NCI-H146 treated with DMSO at 0.1 percent for 48 hours (cell line): ENCODE measurements around the gene NADK2.
"Not testable (repeated sequence)": the region's sequence is repeated elsewhere in the genome, so short reads cannot be mapped to it uniquely, and the experiment has no call there.

Source experiments
- DNase-seq: peaks from one replicate; lab custom pipeline; 2025; ENCODE audit not compliant: unreplicated experiment; lab: John Stamatoyannopoulos, UW

Gene NADK2

DNA sequence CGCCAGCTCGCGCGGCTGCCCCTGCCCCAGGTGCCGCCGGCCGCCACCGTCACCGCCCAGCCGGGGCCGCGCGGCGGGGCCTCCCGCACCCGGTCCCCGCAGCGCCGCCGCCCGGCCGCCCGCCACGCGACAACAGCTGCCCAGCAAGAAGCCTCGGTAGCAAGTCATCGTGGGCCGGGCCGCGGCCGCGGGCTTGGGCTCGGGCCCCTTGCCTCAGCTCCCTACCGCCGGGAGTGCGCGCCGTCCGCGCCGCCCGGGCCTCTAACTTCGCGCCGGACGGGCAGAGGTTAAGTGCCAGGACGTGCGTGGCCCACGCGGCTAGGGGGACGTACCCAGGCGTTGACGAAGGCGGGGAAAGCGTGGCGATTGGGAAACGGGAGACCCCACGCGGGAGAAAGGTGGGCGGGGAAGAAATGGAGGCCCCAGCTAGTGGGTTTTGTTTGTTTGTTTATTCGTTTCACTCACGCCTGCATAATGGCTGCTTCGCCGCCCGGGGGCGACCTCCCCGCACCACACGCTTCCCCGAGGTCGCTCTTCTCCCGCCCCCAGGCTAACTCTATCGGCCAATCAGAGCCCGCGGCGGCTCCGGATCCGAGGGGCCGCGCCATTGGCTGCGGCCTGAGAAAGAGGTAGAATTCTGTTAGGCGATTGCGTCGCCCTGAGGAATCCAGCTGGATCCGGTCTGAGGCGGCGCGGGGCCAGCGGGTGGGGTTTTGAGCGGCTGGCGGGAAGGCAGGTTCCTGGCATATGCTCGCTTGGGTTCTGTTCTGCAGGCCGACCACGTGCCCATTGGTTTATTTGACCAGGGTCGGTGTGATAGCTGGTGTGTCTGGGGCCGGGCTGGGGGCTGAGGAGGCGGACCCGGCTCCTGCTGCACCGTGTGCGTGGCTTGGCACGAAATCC lies at the start of gene NADK2:
Gene NADK2, minus strand, starts transcription at position 295 of the 903 bp plus-strand sequence. Its CDS starts 127 bp downstream, at position 168.
- peak; percentile 87 for DNase-seq

GRCh38 chr5:36285837-36286615 lies 44.3 kb upstream of the NADK2 start:
- no peak for DNase-seq

DNA sequence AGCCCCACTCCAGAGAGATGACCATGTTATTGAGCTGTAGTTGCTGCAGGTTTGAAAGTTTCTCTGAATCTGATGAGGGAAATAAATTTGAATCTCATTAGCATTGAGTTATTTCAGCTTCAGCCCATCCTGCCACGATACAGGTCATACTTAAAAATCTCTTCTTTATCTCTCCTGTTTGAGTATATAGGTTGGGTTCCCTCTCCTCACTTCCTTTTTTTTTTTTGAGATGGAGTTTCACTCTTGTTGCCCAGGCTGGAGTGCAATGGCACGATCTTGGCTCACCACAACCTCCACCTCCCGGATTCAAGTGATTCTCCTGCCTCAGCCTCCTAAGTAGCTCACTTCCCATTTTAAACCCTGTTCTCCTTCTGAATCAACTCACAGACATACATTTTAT lies 42.0 kb upstream of the NADK2 start:
- not testable (repeated sequence) for DNase-seq

GRCh38 chr5:36281626-36282025 lies 39.9 kb upstream of the NADK2 start:
- DNase-seq = no peak

DNA sequence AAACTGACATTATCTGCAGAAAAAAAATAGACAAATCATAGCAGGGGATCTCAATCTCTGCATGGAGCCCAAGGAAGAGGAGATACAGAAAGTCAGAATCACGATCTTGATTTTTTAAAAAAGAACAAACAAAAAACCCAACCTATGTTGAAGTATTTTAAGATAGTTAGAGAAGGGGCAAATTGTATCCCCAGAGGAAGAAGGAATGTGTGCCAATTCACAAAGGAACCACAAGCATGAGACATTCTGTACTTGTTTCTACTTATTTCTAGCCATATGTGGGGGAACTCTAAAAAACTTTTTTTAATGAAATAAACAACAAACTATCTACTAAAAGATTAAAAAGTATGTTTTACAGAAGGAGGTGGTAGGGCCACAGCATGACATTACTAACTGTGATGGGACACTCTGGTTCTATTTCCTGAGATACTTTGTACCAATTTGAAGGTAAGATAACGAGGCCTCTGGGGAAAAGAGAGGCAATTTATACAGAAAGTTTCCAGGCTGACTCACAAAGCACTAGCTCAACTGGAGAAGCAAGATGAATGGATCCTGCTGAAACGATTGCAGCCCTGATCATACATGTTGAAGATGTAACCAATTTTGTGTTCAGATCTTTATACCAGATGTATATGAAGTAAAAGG lies 37.5 kb upstream of the NADK2 start:
- no peak for DNase-seq

- DNase-seq = no peak
Measured at GRCh38 chr5:36277521-36278176, 35.9 kb upstream of the NADK2 start.

- no peak for DNase-seq
Measured at GRCh38 chr5:36276864-36277263, 35.1 kb upstream of the NADK2 start.

DNA sequence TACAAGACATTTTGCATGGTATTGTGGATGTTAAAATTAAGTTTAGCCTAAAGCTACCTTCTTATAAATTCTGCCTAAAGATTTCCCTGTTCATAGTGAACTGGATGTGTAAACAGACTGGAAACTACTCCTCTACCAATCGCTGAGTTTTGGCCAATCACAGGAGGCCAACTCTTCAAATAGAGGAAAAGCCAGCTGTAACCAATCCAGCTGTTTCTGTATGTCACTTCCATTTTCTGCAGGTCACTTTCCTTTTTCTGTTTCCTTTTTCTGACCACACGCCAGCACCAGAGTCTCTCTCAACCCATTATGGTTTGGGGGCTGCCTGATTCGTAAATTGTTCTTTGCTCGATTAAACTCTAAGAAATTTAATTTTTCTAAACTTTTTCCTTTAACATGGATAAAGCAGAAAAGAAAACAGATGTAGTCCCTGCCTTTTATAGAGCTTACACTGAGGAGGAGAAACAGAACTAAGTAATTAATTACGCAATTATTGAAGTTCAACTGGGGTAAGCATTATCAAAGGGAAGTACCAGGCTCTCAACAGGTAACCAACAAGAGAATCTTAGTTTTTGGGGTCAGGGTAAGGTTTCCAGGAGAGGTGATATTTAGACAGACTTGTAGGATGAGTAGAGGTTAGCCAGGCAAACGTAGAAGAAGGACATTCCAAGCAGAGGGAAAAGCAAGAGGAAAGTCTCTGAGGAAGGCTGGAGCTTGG lies 32.2 kb upstream of the NADK2 start:
- no peak for DNase-seq

DNA sequence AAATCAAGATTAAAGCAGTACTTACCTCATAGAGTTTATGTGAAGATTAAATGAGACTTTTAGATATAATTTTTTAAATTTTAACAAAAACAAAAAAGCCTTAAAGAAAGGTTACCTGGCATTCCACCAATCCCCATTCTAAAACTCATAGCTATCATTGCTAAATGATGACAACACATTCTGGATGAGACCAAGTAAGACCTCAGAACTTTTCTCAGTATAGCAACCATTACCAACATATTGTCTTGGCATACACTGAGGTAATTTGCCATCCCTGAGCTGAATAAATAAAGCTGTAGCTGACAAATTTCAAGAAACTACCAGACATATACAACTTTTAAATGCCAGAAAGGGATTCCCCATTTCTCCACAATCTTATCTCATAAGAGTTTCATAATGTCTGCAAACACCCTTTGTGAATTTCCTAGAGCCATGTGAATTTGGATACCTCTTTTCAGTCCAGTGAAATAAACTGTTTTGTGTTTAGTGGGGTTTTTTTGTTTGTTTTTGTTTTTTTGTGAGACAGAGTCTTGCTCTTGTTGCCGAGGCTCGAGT lies 30.5 kb upstream of the NADK2 start:
- no peak for DNase-seq

DNA sequence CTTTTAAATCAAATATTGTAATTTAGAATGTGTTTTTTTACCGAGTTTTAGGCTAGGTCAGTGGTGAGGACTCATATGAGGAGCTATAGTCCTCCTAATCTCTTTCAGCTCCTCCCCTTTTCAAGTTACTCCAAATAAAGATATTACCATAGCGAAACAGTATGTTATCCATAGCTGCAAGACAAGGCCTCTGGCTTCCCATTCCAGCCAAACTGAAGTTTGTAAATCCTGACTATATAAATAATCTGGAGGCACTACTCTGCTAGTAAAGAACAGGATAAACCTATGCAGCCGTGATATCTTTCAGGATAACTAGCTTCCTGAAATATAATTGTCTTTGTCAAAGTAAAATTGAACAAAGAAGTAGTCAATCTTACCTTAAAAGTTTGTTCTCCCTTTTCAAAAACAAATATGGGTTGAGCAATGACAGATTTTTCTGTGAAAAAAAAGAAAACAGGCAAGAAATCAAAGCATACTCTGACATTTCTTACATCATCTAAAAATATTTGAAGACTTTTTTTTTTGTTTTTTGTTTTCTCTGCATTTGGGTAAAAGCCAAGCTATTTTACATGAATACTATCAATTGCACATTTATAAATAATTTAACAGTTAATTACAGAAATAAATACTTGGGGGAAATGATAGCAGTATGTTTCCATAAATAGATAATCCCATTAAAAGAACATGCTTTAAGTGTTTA lies 29.3 kb upstream of the NADK2 start:
- no peak for DNase-seq

GRCh38 chr5:36270175-36270574 lies 28.4 kb upstream of the NADK2 start:
- DNase-seq = no peak

GRCh38 chr5:36269478-36269877 lies 27.8 kb upstream of the NADK2 start:
- no peak for DNase-seq

- DNase-seq = no peak
Measured at GRCh38 chr5:36267905-36268304, 26.2 kb upstream of the NADK2 start.

DNA sequence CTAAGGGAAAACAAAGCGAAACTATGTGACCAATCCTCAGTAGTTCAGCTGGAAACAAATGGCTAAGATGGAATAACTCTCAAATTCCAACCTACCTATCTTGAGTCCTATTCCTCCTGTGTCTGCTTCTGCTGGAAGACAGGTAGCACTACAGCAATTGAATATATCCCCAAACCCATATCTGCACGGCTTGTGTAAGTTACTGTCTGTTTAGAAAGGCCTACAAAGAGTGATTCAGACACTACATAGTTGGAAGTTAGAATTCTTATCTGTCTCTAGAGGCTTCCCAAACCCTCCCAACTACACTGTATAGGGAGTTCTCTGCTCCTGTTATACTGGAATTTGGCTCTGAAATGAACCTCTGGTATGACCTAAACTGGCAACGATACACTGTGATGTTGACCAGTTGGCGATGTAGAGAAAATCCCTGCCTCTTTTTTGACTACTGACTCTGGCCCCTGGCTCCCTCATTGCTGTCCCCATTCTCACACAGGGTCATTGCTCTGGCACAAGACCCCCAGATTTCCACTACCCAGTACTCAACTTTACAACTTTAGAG lies 22.6 kb upstream of the NADK2 start:
- no peak for DNase-seq

DNA sequence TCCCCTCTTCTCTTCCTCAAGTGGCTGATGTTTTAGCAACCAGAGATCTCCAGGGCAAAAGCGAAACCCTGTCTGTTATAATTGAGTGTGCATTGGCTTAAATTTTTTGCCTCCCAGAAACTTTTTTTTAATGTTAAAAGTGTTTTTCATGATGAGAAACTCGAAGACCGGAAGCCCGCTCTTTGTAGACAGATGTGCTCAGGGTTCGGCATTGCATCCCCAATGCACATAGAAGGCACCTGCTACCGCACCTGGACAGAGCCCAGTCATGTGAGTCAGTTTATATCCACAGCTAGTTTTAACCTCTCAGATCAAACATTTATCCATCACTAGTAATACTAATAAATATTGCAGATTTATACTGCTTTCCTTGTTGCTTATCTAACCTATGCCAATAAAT lies 19.5 kb upstream of the NADK2 start:
- DNase-seq = no peak

DNA sequence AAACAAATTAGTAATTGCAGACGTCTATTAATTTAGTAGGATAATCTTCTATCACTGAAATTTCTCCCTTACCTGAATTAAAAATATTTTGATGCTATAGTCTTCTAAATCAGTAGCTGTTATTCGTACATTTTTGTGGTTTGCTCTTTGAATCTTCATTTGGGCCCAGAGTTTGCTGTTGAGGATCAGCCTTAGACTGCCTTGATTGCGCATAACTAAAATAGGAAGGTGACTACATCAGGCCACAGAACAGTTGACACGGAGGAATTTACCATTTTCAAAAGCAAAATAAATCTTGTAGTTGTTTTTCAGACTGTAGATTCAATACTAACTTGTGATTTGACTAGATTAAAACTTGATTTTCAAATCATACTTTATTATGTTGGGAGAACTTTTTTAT lies 11.8 kb upstream of the NADK2 start:
- DNase-seq = no peak

GRCh38 chr5:36252722-36253365 lies 11.1 kb upstream of the NADK2 start:
- DNase-seq = no peak

DNA sequence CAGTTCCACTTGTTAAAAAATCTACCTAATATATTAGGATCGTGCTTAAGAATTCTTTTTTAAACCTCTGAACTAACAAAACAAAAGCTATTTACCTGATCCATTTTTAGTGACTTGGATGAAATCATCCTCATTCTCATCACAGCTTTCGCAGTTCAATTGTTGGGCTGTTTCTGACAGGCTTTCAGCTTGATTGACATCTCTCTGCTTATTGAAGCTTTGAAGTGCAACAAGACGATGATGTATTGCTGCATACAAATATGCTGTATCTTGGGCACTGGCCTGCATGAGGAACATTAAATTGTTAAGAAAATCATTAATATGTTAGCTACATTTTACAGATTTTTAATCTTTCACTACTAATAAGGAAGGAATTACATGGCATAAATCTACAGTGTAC lies 9.5 kb upstream of the NADK2 start:
- no peak for DNase-seq

DNA sequence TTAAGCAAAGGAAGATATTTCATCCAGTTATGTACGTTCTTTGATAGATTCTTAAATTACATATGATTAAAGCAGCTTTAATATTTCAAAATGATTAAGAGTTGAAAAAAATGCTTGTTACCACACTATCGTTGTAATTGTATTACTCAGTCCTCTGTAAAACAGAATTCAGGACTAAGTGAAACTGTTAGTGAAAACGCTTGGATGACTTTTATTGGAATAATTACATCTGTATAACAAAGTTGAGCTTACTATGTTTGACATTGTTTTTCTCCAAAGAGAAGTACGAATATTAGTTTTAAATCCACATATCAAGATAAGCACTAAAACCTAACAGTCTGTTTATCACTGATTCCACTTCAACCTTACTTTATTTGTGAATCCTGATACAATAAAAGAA lies 8.7 kb upstream of the NADK2 start:
- no peak for DNase-seq
